SK-N-MC (cell line): Measurements from ENCODE around the gene AGRP.

Experiments
- EZH2 ChIP-seq: fragments of 200-600 bp; sonication (generic); IDR thresholded peaks from one replicate; pipeline ENCODE4 v1.6.1; 2017; ENCODE audit warnings: antibody characterized with exemption
- FOXP2 ChIP-seq: optimal IDR thresholded peaks from 2 replicates; pipeline ENCODE3; 2011; ENCODE audit warnings: mild to moderate bottlenecking, moderate library complexity; ENCODE audit not compliant: insufficient read depth; ENCODE audit errors: extremely low read length, control extremely low read depth
- POLR2AphosphoS5 ChIP-seq: IDR thresholded peaks from 2 replicates; pipeline ENCODE4 v1.6.1; 2012; ENCODE audit warnings: mild to moderate bottlenecking, low read depth, low read length, borderline replicate concordance

- no peak for TF ChIP-seq POLR2AphosphoS5
- TF ChIP-seq EZH2 = no peak
- no peak for TF ChIP-seq FOXP2
Observed at GRCh38 chr16:67433131-67433719, 50.1 kb downstream of the AGRP start.
